AG09309 (cell line): Measurements from ENCODE around the gene CLDN1.
A peak's percentile ranks its signal among the peaks of the same experiment; 100 is the strongest.

Experiments
- DNase-seq: peaks from one replicate; pipeline ENCODE4 v3.0.0-alpha.2; 2010; ENCODE audit warnings: low read depth
- H3K4me3 ChIP-seq: 2 replicates; pipeline ENCODE4 v1.5.1; 2011; ENCODE audit warnings: mild to moderate bottlenecking, low read depth, low read length, moderate library complexity; ENCODE audit not compliant: control insufficient read depth
- TF ChIP-seq, protein P1 (sequence below): IDR thresholded peaks from 2 replicates; pipeline ENCODE4 v1.5.1; 2011; ENCODE audit warnings: mild to moderate bottlenecking, low read depth, low read length, inconsistent platforms; ENCODE audit not compliant: insufficient read depth, control insufficient read depth; ENCODE audit errors: missing control alignments

Gene CLDN1

DNA sequence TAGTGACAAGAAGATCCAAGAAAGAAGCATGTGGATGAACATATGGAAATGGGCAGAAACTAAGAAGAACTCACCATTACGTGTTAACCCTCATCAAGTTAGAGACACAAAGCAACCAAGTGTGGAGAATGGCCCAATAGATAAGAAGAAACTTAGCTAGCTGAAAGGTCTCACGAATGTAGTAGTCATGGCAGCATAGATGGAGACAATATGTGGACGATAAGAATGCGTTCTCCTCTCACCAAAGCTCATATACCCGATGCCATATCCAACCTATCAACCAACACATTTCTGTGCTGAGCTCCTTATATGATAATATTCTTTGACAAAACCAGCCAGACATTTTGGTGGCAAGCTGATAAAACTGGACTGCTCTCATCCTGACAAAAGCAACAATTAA is 15.1 kb upstream of the CLDN1 start:
- no peak overlapping the region for H3K4me3 ChIP-seq
- TF ChIP-seq, protein P1, sequence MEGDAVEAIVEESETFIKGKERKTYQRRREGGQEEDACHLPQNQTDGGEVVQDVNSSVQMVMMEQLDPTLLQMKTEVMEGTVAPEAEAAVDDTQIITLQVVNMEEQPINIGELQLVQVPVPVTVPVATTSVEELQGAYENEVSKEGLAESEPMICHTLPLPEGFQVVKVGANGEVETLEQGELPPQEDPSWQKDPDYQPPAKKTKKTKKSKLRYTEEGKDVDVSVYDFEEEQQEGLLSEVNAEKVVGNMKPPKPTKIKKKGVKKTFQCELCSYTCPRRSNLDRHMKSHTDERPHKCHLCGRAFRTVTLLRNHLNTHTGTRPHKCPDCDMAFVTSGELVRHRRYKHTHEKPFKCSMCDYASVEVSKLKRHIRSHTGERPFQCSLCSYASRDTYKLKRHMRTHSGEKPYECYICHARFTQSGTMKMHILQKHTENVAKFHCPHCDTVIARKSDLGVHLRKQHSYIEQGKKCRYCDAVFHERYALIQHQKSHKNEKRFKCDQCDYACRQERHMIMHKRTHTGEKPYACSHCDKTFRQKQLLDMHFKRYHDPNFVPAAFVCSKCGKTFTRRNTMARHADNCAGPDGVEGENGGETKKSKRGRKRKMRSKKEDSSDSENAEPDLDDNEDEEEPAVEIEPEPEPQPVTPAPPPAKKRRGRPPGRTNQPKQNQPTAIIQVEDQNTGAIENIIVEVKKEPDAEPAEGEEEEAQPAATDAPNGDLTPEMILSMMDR = no peak

DNA sequence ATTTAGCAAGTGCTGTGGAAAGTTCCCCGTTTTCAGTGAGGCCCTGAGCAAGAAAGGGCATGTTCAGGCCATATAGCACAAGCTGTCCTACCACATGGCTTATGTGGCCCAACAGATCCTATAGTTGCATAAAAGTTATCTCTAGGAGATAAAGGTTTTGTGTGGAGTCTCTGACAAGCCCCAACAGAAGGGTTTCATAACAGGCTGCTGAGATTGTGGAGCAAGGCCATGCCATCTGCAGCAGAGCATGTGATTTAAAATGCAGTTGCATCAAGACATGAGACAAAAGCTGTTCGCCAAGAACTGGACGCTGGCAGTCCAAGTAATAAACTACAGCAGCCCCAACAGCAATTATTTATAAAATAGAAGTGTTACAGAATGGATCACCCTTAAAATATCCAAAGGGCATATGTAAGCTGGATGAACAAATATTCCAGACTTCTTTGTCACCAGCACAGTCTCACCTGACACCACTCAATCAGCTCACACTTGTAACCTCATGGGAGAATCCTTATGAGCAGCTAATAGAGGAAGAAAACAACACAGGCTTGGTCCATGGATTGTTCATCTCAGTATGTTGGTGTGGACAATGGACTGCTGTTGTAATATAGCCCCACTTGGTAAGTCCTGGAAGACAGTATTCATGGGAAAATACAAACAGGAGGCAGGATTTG is 14.4 kb upstream of the CLDN1 start:
- TF ChIP-seq, protein P1 = no peak
- no peak for DNase-seq
- H3K4me3 ChIP-seq = no peak overlapping the region

More for the DNA sequence above, 15.1 kb upstream of the CLDN1 start:
- DNase-seq = no peak

DNA sequence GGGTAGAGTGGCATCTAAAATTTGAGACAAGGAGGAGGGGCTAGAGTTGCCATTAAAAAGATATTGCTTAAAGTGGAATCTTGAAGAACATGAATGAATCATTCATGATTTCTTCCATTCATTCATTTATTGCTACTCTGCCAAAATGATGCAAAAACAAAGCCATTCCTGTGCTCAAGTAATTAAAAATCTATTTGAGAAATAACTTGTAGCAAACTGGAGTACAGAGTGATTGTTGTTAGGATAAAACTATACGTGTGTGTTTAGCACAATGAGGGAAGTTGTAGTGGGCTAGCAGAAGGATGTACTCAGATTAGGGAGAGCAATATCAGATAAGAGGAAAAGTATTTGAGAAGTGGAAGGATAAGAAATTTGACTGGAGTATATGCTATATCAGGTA is 11.7 kb upstream of the CLDN1 start:
- H3K4me3 ChIP-seq = no peak overlapping the region
- DNase-seq = no peak
- TF ChIP-seq, protein P1 = no peak

DNA sequence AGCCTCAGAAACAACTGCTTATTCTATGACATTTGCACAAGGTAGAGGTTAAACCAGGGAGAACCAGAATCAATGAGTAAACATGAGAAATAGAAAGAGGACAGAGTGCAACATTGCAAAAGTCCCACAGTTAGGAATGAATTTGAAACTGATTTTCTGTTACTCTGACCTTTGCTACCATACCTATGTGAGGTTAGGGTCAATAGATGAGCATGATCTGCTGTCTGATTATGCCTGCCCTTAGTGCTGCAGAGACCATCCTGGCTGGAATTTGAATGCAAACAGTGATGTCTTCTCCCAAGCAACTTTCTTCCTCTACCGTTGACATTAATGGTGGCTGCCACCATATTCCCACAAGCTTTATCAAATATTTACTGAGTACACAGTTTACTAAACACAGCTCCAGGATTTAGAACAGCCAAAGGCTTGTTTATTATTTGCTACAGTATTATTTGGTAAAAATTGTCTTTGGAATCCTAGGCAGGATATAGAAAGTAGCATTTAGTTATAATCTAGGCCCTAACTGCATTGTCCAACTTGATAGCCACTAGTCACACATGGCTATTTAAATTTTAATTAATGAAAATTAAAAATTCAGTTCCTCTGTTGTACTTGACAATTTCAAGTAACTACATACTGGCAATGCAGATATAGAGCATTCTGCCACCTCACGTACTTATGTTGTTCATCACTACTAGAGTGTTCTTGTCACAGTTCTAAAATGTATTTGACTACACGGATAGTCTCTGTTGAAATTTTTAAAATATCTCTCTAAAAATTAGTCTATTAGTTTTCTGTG is 8.9 kb upstream of the CLDN1 start:
- TF ChIP-seq, protein P1 = no peak
- H3K4me3 ChIP-seq = no peak overlapping the region
- DNase-seq = no peak

DNA sequence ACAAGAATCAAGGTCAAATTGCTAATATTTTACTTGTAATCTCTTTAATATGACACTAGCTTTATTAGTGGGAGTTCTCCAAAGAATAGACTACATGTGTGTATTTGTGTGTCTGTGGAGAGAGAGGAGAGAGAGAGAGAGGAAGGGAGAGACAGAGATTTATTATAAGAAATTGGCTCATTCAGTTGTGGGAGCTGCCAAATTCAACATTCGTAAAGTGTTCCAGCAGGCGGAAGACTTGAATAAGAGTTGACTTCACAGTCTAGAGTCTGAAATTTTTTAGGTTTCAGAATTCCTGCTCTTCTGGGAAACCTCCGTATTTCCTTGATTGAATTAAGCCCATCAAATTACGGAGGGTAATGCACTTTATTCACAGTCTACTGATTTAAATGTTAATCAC is 4.7 kb upstream of the CLDN1 start:
- no peak overlapping the region for H3K4me3 ChIP-seq
- peak; percentile 42 for DNase-seq
- TF ChIP-seq, protein P1 = peak; percentile 10

DNA sequence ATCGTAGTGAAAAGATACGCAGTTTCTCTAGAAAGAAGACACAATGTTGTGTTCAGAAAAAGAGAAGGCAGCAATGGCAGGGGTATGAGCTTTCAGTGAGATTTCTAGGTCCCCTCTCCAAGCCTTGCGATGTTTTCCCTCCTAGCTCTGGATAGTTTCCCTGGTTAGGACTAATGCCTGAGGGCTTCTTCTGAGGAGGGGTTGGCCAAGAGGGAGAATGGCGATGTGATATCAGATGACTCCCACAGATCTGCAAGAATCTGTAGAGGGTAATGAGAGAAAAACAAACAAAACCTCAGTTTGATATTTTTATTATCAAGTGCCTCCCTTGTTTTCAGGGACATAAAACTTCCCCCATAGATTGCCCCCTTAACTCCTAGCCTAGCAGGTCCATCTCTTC is 4.1 kb upstream of the CLDN1 start:
- TF ChIP-seq, protein P1 = no peak
- H3K4me3 ChIP-seq = no peak overlapping the region
- DNase-seq = no peak
